Kidney glomerular epithelial cell (primary cell): ENCODE data around the gene PDE8B.

Experiments used
- DNase-seq: peaks from one replicate; lab custom pipeline; 2025; lab: John Stamatoyannopoulos, UW

Gene PDE8B

GRCh38 chr5:77325921-77326541 is 115.6 kb downstream of the PDE8B start:
- DNase-seq, result no peak

DNA sequence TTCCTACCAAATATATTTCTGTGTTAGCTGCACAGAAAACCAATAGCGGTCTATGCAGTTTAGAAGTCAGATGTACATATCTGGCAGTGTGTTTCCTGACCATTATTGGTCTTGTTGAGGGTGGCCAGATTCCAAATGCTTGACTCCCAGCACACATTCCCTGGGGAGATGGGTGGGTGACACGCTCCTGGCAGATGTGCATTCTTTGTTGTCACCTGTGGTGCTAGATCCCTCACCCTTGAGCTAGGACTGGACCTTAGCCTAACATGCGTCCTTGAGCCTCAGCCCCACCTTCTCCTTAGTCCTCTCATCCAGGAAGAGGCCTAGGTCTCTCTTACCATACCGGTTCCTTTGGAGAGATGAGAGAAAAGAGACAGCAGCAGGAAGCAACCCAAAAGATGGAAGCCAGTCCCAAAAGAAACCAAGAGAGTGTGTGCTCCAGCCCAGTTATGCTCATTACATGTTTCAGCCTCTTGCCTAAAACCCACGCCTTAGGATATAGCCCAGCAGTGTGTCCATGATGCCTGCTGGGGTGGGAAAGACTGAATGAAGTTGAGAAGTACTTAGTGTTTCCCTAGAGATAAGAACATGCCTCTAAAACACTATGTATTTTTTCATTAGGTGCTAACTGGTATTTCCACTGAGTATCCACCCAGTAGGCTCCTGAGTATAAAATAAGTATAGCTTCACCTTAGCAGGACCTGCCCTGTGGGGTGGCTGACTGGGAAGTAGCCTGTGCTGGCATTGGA is 116.7 kb downstream of the PDE8B start:
- no peak for DNase-seq

- no peak for DNase-seq
These were observed 118.6 kb downstream of the PDE8B start for GRCh38 chr5:77328930-77329647.

DNA sequence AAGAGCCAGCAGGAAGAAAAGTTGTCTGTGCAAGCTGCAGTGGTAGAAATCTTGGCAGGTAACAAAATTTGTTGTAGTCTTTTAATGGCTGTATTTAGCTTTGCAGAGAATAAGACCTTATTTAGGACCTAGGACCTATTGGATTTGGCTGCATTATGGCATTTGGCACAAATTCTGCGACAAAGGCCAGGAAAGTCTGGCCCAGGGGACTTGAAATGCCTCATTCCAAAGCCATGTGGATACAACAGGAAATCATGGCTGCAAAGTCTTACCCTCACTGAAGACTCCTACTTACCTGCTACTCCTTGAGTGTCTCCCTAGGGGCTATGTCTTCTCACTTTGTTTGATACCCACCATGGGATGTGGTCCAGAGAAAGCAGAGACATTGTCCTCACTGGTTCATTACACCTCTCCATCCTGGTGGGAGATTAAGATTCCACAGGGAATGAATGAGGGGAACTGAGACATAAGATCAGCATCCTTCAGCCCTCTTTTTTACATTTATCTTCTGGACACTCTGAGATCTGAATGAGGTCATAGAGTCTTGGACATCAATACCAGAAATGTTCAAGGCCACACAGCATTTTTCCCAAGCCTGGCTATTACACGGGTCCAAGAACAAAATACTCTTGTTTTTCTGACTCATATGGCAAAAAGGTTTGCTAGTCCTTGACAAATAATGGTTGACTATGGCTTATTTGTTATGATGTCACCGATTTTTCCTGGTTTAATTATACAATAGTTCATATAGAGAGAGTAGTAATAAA is 119.4 kb downstream of the PDE8B start:
- no peak for DNase-seq

GRCh38 chr5:77333036-77333435 is 122.6 kb downstream of the PDE8B start:
- no peak for DNase-seq

- DNase-seq, result no peak
These were observed 123.1 kb downstream of the PDE8B start for GRCh38 chr5:77333451-77334123.

GRCh38 chr5:77337246-77337645 is 126.8 kb downstream of the PDE8B start:
- DNase-seq, result no peak

DNA sequence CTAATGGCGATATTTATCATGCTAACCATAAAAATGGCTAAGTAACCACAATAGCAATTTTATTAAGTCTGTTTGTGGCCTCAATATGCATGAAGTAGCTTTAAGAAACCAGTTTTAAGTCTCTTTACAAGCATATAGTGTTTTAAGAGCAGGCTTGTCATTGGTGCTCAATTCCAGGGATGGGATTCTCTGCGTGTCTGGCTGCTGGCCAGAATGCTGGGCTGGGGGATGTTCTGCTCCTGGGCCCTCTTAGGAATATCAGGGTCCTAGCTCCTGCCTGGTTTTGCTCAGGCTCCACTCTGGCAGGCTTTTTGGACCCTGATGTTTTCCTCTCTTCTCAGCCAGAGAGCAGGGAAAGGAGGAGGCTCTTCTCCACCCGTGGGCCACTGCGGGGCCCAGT is 127.2 kb downstream of the PDE8B start:
- no peak for DNase-seq

DNA sequence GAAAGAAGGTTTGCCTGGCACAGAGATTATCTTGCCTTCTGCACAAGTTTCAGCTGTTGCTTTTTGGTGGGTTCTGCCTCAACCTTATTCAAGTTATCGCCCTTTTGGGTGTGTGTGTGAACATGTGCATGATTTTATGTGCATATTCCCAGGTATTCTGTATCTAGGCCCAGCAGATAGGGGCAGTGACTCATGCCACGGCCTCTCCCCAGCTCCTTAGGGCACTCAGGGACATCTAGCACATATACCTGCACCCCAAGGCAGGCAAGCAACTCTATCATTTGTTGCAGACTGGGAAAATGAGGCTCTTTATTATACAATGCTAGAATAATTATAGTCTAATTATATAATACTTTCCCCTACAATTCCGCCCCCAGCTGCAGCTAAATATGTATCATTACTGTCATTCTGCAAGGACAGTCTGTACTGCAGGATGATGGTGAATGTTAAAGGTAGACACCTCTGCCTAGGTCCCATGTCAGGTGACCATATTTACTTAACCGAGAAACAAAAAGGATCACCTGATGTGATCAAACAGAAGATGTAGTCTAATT is 128.9 kb downstream of the PDE8B start:
- DNase-seq, result no peak

DNA sequence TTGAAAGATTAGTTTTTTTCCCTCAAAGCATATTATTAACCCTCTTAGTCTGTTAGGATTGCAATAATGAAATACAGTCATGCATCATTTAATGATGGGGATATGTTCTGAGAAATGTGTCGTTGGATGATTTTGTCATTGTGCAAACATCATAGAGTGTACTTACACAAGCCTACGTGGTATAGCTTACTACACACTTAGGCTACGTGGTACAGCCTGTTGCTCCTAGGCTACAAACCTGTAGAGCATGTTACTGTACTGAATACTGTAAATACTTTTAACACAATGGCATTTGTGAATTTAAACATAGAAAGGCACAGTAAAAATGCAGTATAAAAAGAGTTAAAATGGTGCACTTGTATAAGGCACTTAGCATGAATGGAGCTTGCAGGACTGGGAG is 132.7 kb downstream of the PDE8B start:
- DNase-seq, result no peak

DNA sequence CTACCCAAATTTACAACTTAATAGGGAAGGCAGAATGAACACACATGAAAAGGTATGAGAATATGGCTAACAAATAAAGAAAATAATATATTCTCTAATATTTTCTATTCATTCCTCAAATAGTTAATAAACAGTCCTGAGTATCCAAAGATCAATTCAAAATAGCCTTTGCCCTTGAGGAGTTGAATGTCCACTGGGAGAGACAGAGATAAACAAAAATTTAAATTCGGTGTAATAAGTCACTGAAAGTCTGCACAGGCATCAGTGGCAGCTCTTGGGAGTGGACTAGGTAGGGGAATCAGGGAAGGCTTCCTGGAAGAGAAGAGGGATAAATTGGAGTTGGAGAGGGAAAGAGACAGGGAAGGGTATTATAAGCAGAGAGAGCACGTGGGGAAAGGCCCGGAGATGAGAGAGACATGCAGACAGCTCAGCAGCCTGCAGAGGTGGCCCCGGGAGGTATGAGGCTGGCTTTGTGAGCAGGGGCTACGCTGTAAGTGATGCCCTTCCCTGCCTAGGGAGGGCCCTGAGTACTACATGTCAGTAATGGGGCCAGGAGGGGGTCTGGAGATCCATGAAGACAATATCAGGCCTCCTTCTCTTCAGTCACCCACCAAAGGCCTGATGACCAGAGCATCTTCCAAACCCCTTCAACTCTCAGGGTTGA is 137.1 kb downstream of the PDE8B start:
- no peak for DNase-seq

DNA sequence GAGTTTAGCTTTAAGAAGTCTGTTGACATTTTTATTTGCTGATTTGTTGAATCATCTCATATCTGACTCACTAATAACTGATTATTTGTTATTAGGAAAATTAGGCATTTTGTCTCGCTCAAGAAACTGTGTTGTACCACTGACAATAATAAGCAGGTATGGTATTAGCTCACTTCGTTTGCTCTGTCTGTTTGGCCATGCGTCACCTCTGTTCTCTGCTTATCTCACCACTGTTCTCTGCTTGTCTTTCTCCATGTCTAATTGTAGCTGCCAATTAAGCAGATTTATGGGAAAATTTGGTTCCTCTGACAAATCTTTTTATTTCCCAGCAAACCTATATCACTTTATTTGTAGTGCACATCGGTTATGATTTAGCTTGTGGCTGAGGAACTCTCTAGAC is 142.8 kb downstream of the PDE8B start:
- DNase-seq, result no peak

DNA sequence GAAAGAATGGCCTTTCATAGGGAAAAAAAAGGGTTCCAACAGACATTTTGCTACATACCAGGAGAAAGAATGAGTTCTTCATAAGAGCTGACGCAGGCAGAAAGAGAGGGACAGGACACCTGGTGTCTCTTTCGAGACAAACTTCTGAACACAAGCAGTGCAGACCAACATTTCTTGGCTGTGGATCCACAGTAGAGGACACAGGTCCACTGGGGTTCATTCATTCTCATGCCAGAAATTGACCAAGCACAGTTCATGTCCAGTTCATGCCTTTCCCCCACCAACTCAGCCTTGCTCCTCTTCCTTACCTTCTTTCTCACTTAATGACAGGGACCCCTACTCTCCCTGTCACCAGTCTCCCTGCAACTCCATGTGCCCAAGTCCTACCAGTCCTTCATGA is 144.0 kb downstream of the PDE8B start:
- DNase-seq, result no peak

- no peak for DNase-seq
These were observed 144.6 kb downstream of the PDE8B start for GRCh38 chr5:77355080-77355479.

- no peak for DNase-seq
These were observed 145.3 kb downstream of the PDE8B start for GRCh38 chr5:77355751-77356150.

- no peak for DNase-seq
These were observed 146.3 kb downstream of the PDE8B start for GRCh38 chr5:77356740-77357139.

GRCh38 chr5:77358255-77359205 is 148.1 kb downstream of the PDE8B start:
- DNase-seq, result no peak

DNA sequence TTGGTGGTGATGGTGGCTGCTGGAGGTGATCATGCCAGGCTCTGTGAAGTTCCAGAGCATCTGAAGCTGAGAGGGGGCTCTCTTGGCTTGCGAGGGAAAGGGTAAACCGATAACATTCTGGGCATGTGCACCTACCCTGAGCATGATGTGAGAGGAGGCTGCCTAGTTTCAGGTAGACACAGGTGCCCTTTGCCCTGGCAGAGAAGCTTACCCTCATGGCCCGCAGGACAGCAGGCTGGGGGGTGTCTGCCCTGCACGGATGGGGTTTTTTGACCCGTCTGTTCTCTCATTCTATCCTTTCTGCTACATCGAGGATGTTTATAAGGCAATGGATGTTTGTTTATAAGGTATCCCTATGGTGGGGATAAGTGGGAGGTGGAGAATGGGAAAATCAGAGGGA is 148.8 kb downstream of the PDE8B start:
- no peak for DNase-seq

GRCh38 chr5:77360381-77360780 is 149.9 kb downstream of the PDE8B start:
- DNase-seq, result no peak

GRCh38 chr5:77360973-77361372 is 150.5 kb downstream of the PDE8B start:
- no peak for DNase-seq
